ENCODE measurements around the gene CCDC7. TPM values are rescaled to one million over a fixed set of nuclear protein-coding genes. Genes with fewer than 3 reads are reported as not detected.

The CCDC7 gene
- polyA plus RNA-seq, 1 donor = 2.5 TPM

GRCh38 chr10:32854435-32854834 is 408.5 kb downstream of the CCDC7 start:
- Histone ChIP-seq H3K4me3 (ENCODE audit: low read length) (no peak overlapping the region), H3K4me1 (ENCODE audit: control insufficient read depth, insufficient read depth, low read length) (no peaks in the 10 kb centered on the region), H3K27ac (ENCODE audit: low read length) (no peak overlapping the region), H3K27me3 (ENCODE audit: control insufficient read depth, insufficient read depth, low read length) (no peaks in the 10 kb centered on the region), H3K9me3 (ENCODE audit: control insufficient read depth, low read depth, low read length) (no peaks in the 10 kb centered on the region), H3K36me3 (ENCODE audit: control insufficient read depth, insufficient read depth, low read length) (no peaks in the 10 kb centered on the region)
- whole genome bisulfite sequencing (ENCODE audit: insufficient coverage, low lambda C conversion rate) = 90% methylated on average over 2 of the region's 2 CpGs
- DNase-seq = no peak

DNA sequence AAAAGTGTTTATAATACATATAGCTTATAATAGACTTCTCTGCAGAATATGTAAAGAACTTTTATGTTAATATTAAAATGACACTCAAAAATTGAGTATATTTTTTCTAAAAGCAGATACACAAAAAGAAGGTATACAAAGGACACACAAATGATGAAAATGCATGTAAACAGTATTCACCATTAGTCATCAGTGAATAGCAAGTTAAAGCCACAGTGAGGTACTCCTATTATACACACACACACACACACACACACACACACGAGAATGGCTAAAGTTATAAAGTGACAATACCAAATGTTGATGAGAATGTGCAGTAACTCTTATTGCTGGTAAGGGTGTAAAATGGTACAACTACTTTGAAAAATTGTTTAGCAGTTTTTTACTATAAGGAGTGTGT is 419.2 kb downstream of the CCDC7 start:
- no peaks in the 10 kb centered on the region for H3K36me3 ChIP-seq (ENCODE audit: control insufficient read depth, insufficient read depth, low read length)
- WGBS (ENCODE audit: insufficient coverage, low lambda C conversion rate) = no CpG with 5 or more reads among the region's 1 CpG
- DNase-seq = no peak

GRCh38 chr10:32877915-32878314 is 432.0 kb downstream of the CCDC7 start:
- no peaks in the 10 kb centered on the region for H3K36me3 ChIP-seq (ENCODE audit: control insufficient read depth, insufficient read depth, low read length)
- H3K9me3 ChIP-seq (ENCODE audit: control insufficient read depth, low read depth, low read length) = no peaks in the 10 kb centered on the region
- no peak overlapping the region for H3K27ac ChIP-seq (ENCODE audit: low read length)
- H3K4me1 ChIP-seq (ENCODE audit: control insufficient read depth, insufficient read depth, low read length) = no peaks in the 10 kb centered on the region
- DNase-seq = no peak
- no peaks in the 10 kb centered on the region for H3K27me3 ChIP-seq (ENCODE audit: control insufficient read depth, insufficient read depth, low read length)
- no peak overlapping the region for H3K4me3 ChIP-seq (ENCODE audit: low read length)

More for the DNA sequence above, 419.2 kb downstream of the CCDC7 start:
- Histone ChIP-seq H3K27ac (ENCODE audit: low read length) (no peak overlapping the region), H3K4me3 (ENCODE audit: low read length) (no peak overlapping the region), H3K9me3 (ENCODE audit: control insufficient read depth, low read depth, low read length) (no peaks in the 10 kb centered on the region), H3K4me1 (ENCODE audit: control insufficient read depth, insufficient read depth, low read length) (no peaks in the 10 kb centered on the region), H3K27me3 (ENCODE audit: control insufficient read depth, insufficient read depth, low read length) (no peaks in the 10 kb centered on the region)

GRCh38 chr10:32878646-32879045 is 432.7 kb downstream of the CCDC7 start:
- Histone ChIP-seq H3K27ac (ENCODE audit: low read length) (no peak overlapping the region), H3K4me3 (ENCODE audit: low read length) (no peak overlapping the region), H3K27me3 (ENCODE audit: control insufficient read depth, insufficient read depth, low read length) (no peaks in the 10 kb centered on the region), H3K36me3 (ENCODE audit: control insufficient read depth, insufficient read depth, low read length) (no peaks in the 10 kb centered on the region), H3K9me3 (ENCODE audit: control insufficient read depth, low read depth, low read length) (no peaks in the 10 kb centered on the region), H3K4me1 (ENCODE audit: control insufficient read depth, insufficient read depth, low read length) (no peaks in the 10 kb centered on the region)
- no peak for DNase-seq

- Histone ChIP-seq H3K9me3 (ENCODE audit: control insufficient read depth, low read depth, low read length) (no peaks in the 10 kb centered on the region), H3K36me3 (ENCODE audit: control insufficient read depth, insufficient read depth, low read length) (no peaks in the 10 kb centered on the region), H3K4me3 (ENCODE audit: low read length) (no peak overlapping the region), H3K4me1 (ENCODE audit: control insufficient read depth, insufficient read depth, low read length) (no peaks in the 10 kb centered on the region), H3K27ac (ENCODE audit: low read length) (no peak overlapping the region), H3K27me3 (ENCODE audit: control insufficient read depth, insufficient read depth, low read length) (no peaks in the 10 kb centered on the region)
- WGBS (ENCODE audit: insufficient coverage, low lambda C conversion rate) = 92% methylated on average over 3 of the region's 6 CpGs
- peak in 1 of 2 donors; percentile 12 for DNase-seq
Observed at GRCh38 chr10:32882076-32882475, 436.1 kb downstream of the CCDC7 start.

DNA sequence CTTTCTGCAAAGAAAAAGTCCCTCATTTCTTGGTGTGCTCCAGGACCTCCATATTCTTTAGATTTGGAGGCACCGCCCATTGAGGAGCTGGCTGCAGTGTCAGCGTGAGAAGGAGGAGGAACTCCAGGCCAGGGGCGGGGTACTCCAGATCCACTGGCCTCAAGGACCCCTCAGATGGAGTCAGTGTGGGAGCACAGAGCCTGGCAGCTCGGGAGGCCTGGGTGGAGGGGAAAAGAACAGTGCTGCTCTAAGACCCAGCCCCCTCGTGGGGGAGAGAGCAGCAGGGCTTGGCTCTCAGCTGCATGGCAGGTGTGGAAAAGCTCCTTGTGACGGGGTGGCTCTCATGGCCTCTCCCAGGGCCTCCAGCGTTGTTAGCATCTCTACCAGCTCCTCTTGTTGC is 441.5 kb downstream of the CCDC7 start:
- Histone ChIP-seq H3K36me3 (ENCODE audit: control insufficient read depth, insufficient read depth, low read length) (no peaks in the 10 kb centered on the region), H3K4me1 (ENCODE audit: control insufficient read depth, insufficient read depth, low read length) (no peaks in the 10 kb centered on the region), H3K9me3 (ENCODE audit: control insufficient read depth, low read depth, low read length) (no peaks in the 10 kb centered on the region), H3K4me3 (ENCODE audit: low read length) (no peak overlapping the region), H3K27ac (ENCODE audit: low read length) (no peak overlapping the region), H3K27me3 (ENCODE audit: control insufficient read depth, insufficient read depth, low read length) (no peaks in the 10 kb centered on the region)
- WGBS (ENCODE audit: insufficient coverage, low lambda C conversion rate) = no CpG with 5 or more reads among the region's 7 CpGs
- no peak for DNase-seq

DNA sequence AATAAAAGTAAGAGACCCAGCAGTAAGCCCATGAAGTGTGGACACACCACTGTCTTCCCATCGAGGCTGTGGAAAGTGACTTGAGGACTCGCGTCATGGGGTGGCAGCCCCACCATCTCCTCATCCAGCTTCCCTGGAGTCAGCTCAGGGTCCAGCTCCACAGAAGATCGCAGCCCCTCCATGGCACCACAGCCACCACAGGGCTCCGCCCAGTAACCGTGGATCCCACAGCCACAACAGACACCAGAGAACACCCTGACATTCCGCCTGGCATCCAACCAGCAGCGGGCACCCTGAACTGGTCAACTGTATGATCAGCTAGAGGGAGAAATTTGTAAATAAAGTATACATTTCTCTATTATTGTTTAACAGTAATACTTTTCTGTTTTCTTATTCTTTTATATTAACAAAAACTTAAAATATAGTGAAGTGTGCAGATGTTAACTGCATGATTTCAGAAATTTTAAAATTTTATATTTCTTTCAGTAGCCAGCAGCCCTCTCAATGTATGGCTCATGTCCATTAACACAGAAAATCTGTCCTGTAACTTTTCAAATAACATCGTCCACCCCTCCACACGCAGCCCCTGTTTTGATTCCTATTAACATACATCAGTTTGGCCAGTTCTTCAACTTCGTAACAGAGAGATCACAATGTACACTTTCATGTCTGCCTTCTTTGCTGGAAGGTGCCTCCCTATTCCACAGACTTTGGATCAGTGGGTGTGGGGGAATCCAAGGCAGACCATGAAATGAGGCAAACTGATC is 442.4 kb downstream of the CCDC7 start:
- no peak for DNase-seq
- WGBS (ENCODE audit: insufficient coverage, low lambda C conversion rate) = no CpG with 5 or more reads among the region's 11 CpGs
- Histone ChIP-seq H3K4me3 (ENCODE audit: low read length) (no peak overlapping the region), H3K27me3 (ENCODE audit: control insufficient read depth, insufficient read depth, low read length) (no peaks in the 10 kb centered on the region), H3K27ac (ENCODE audit: low read length) (no peak overlapping the region), H3K9me3 (ENCODE audit: control insufficient read depth, low read depth, low read length) (no peaks in the 10 kb centered on the region), H3K36me3 (ENCODE audit: control insufficient read depth, insufficient read depth, low read length) (no peaks in the 10 kb centered on the region), H3K4me1 (ENCODE audit: control insufficient read depth, insufficient read depth, low read length) (no peaks in the 10 kb centered on the region)

GRCh38 chr10:32889631-32890212 is 443.8 kb downstream of the CCDC7 start:
- H3K4me1 ChIP-seq (ENCODE audit: control insufficient read depth, insufficient read depth, low read length) = no peaks in the 10 kb centered on the region
- DNase-seq = no peak
- no CpG with 5 or more reads among the region's 1 CpG for WGBS (ENCODE audit: insufficient coverage, low lambda C conversion rate)
- H3K27me3 ChIP-seq (ENCODE audit: control insufficient read depth, insufficient read depth, low read length) = no peaks in the 10 kb centered on the region
- no peaks in the 10 kb centered on the region for H3K9me3 ChIP-seq (ENCODE audit: control insufficient read depth, low read depth, low read length)
- H3K36me3 ChIP-seq (ENCODE audit: control insufficient read depth, insufficient read depth, low read length) = no peaks in the 10 kb centered on the region
- H3K4me3 ChIP-seq (ENCODE audit: low read length) = no peak overlapping the region
- no peak overlapping the region for H3K27ac ChIP-seq (ENCODE audit: low read length)

GRCh38 chr10:32890444-32890843 is 444.5 kb downstream of the CCDC7 start:
- Histone ChIP-seq H3K9me3 (ENCODE audit: control insufficient read depth, low read depth, low read length) (no peaks in the 10 kb centered on the region), H3K27me3 (ENCODE audit: control insufficient read depth, insufficient read depth, low read length) (no peaks in the 10 kb centered on the region), H3K27ac (ENCODE audit: low read length) (no peak overlapping the region), H3K4me1 (ENCODE audit: control insufficient read depth, insufficient read depth, low read length) (no peaks in the 10 kb centered on the region), H3K36me3 (ENCODE audit: control insufficient read depth, insufficient read depth, low read length) (no peaks in the 10 kb centered on the region), H3K4me3 (ENCODE audit: low read length) (no peak overlapping the region)
- no peak for DNase-seq
- WGBS (ENCODE audit: insufficient coverage, low lambda C conversion rate) = no CpG with 5 or more reads among the region's 3 CpGs

- WGBS (ENCODE audit: insufficient coverage, low lambda C conversion rate) = 88% methylated on average over 3 of the region's 8 CpGs
Observed at GRCh38 chr10:32891261-32891660, 445.3 kb downstream of the CCDC7 start.

GRCh38 chr10:32893434-32893833 is 447.5 kb downstream of the CCDC7 start:
- no CpG with 5 or more reads among the region's 3 CpGs for WGBS (ENCODE audit: insufficient coverage, low lambda C conversion rate)
- Histone ChIP-seq H3K4me3 (ENCODE audit: low read length) (no peak overlapping the region), H3K27ac (ENCODE audit: low read length) (no peak overlapping the region), H3K9me3 (ENCODE audit: control insufficient read depth, low read depth, low read length) (no peaks in the 10 kb centered on the region), H3K27me3 (ENCODE audit: control insufficient read depth, insufficient read depth, low read length) (no peaks in the 10 kb centered on the region), H3K36me3 (ENCODE audit: control insufficient read depth, insufficient read depth, low read length) (peaks cover 19% of the 10 kb centered on the region), H3K4me1 (ENCODE audit: control insufficient read depth, insufficient read depth, low read length) (no peaks in the 10 kb centered on the region)
- no peak for DNase-seq

More at GRCh38 chr10:32891261-32891660, 445.3 kb downstream of the CCDC7 start:
- Histone ChIP-seq H3K36me3 (ENCODE audit: control insufficient read depth, insufficient read depth, low read length) (peaks cover 5% of the 10 kb centered on the region), H3K9me3 (ENCODE audit: control insufficient read depth, low read depth, low read length) (no peaks in the 10 kb centered on the region), H3K4me1 (ENCODE audit: control insufficient read depth, insufficient read depth, low read length) (no peaks in the 10 kb centered on the region), H3K4me3 (ENCODE audit: low read length) (no peak overlapping the region), H3K27me3 (ENCODE audit: control insufficient read depth, insufficient read depth, low read length) (no peaks in the 10 kb centered on the region), H3K27ac (ENCODE audit: low read length) (no peak overlapping the region)
- no peak for DNase-seq
